Measurements from ENCODE around the gene KREMEN2.

DNA sequence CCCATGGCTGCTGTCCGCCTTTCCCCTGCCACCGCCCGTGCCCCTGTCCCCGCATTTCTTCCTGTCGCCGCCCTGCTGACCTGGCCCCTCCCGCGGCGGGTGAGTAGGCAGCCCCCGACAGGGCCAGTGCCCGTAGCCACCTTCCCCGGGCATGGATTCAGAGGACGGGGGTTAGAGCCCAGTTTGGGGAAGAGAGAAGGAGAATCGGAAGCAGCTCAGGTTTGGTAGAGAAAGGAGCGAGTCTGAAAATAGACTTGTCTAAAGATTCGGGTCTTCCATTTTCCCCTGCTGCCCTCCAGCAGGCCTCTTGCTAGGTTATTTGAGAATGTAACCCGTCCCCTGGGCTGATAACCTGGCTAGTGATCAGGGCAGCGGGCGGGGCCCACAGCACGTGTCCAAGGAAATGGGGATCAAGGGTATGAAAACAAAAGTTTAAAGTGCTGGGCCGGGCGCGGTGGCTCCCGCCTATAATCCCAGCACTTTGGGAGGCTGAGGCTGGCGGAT lies 40.8 kb downstream of the KREMEN2 start:
- no peak for TF ChIP-seq EZH2phosphoT487 (conservative IDR thresholded peaks at IDR 0.05; ENCODE audit: low read length)
- TF ChIP-seq, protein P1, sequence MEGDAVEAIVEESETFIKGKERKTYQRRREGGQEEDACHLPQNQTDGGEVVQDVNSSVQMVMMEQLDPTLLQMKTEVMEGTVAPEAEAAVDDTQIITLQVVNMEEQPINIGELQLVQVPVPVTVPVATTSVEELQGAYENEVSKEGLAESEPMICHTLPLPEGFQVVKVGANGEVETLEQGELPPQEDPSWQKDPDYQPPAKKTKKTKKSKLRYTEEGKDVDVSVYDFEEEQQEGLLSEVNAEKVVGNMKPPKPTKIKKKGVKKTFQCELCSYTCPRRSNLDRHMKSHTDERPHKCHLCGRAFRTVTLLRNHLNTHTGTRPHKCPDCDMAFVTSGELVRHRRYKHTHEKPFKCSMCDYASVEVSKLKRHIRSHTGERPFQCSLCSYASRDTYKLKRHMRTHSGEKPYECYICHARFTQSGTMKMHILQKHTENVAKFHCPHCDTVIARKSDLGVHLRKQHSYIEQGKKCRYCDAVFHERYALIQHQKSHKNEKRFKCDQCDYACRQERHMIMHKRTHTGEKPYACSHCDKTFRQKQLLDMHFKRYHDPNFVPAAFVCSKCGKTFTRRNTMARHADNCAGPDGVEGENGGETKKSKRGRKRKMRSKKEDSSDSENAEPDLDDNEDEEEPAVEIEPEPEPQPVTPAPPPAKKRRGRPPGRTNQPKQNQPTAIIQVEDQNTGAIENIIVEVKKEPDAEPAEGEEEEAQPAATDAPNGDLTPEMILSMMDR (IDR thresholded peaks at IDR 0.05; ENCODE audit: insufficient read depth, low read length, poor library complexity, severe bottlenecking): no peak
